SU-DHL-6 (cell line): ENCODE measurements around the gene PHC1.

ENCODE experiments used
- CTCF ChIP-seq: fragments of 200-600 bp; sonication (generic); IDR thresholded peaks from one replicate; pipeline ENCODE4 v1.5.1; 2017; ENCODE audit warnings: antibody characterized with exemption, mild to moderate bottlenecking, low read length, moderate library complexity; ENCODE audit not compliant: insufficient read depth, poor library complexity, severe bottlenecking
- EZH2phosphoT487 ChIP-seq: fragments of 200-600 bp; sonication (generic), shearing (Covaris generic); conservative IDR thresholded peaks from 2 replicates; pipeline ENCODE4 v1.6.1; 2018; ENCODE audit warnings: mild to moderate bottlenecking, antibody characterized with exemption, low read length, moderate library complexity, mixed read lengths

- TF ChIP-seq CTCF (no peak), EZH2phosphoT487 (no peak)
Observed at GRCh38 chr12:8947737-8948136, 33.4 kb downstream of the PHC1 start.
